Kidney (tissue), 14 donors: ENCODE measurements around the gene CLCN3. TPM values are rescaled to one million over a fixed set of nuclear protein-coding genes. Genes with fewer than 3 reads are reported as not detected.

Source experiments
- DNase-seq, 5 donors: peaks; one replicate each; pipeline ENCODE4 v3.0.0-alpha.2; 2013 to 2020
- FAIRE-seq: peaks from 2 replicates; lab custom pipeline; 2012; peaks lifted over from hg19 to GRCh38; lab: Jason Lieb, UNC
- H3K27ac ChIP-seq, 2 donors: one replicate each; pipeline ENCODE4 v1.7.0; 2013; ENCODE audit warnings: low read depth in 2 of 2, low read length in 2 of 2, inconsistent platforms in 1 of 2
- H3K27me3 ChIP-seq: one replicate; pipeline ENCODE4 v1.7.1; 2013; ENCODE audit warnings: low read length, inconsistent platforms; ENCODE audit not compliant: control insufficient read depth, insufficient read depth
- H3K36me3 ChIP-seq, 3 donors: one replicate each; pipeline versions ENCODE4 v1.7.0 to v1.7.1; 2013; ENCODE audit warnings: low read length in 3 of 3, control low read depth in 1 of 3, inconsistent platforms in 1 of 3; ENCODE audit not compliant: insufficient read depth in 3 of 3, control insufficient read depth in 2 of 3
- H3K4me1 ChIP-seq, 3 donors: one replicate each; pipeline versions ENCODE4 v1.7.0 to v1.7.1; 2013; ENCODE audit warnings: low read length in 3 of 3, inconsistent platforms in 1 of 3, low read depth in 1 of 3; ENCODE audit not compliant: control insufficient read depth in 2 of 3, insufficient read depth in 2 of 3
- H3K4me3 ChIP-seq, 3 donors: one replicate each; pipeline versions ENCODE4 v1.7.0 to v1.8.1; 2013; ENCODE audit warnings: low read length in 3 of 3, control low read depth in 1 of 3, inconsistent platforms in 1 of 3
- H3K9ac ChIP-seq, 3 donors: one replicate each; pipeline versions ENCODE4 v1.7.0 to v1.7.1; 2013; ENCODE audit warnings: low read length in 3 of 3, control low read depth in 1 of 3, inconsistent platforms in 1 of 3
- H3K9me3 ChIP-seq, 3 donors: one replicate each; pipeline versions ENCODE4 v1.7.0 to v1.7.1; 2013; ENCODE audit warnings: low read length in 3 of 3, control low read depth in 1 of 3, inconsistent platforms in 1 of 3; ENCODE audit not compliant: control insufficient read depth in 2 of 3, insufficient read depth in 1 of 3
- intact Hi-C: fragments of 100-400 bp; cut with DNase I; formaldehyde crosslinking; loops from one replicate; pipeline ENCODE4 v1.11.1; 2022
- polyA plus RNA-seq: library from polyadenylated mRNA; stranded (reverse); fragments of 350-450 nt; fragmentation: Illumina TruSeq; extraction: RNeasy Lipid Tissue Mini Kit (QIAGEN cat#74804); gene quantifications from one replicate; pipeline ENCODE4 v1.2.3, GENCODE V29; 2014; ENCODE audit warnings: low read depth, low replicate concordance; ENCODE audit not compliant: insufficient read depth
- total RNA-seq: library from RNA; stranded (reverse); fragmentation: NEBNext Ultra II Directional; extraction: Animal tissue kit (Norgen Biotek cat#: 25700); gene quantifications from one replicate; pipeline ENCODE4 v1.2.1, GENCODE V29; 2021
- TF ChIP-seq, protein P1 (sequence below): IDR thresholded peaks from 3 replicates; pipeline ENCODE4 v1.5.1; 2012; ENCODE audit warnings: mild to moderate bottlenecking, moderate library complexity, borderline replicate concordance; ENCODE audit not compliant: insufficient read depth; ENCODE audit errors: extremely low read depth
- donor health status: control.
- donor health status: control.
- donor health status: control.
- donor health status: control.
- donor health status: control.
- donor health status: DM: yes; HTN: yes; CAD: no.
- donor health status: Normal renal cell carcinoma (clear cell type).

CLCN3 gene
- total and polyA plus RNA-seq, 2 donors from 2014 or later: 16.6 to 70.2 TPM

DNA sequence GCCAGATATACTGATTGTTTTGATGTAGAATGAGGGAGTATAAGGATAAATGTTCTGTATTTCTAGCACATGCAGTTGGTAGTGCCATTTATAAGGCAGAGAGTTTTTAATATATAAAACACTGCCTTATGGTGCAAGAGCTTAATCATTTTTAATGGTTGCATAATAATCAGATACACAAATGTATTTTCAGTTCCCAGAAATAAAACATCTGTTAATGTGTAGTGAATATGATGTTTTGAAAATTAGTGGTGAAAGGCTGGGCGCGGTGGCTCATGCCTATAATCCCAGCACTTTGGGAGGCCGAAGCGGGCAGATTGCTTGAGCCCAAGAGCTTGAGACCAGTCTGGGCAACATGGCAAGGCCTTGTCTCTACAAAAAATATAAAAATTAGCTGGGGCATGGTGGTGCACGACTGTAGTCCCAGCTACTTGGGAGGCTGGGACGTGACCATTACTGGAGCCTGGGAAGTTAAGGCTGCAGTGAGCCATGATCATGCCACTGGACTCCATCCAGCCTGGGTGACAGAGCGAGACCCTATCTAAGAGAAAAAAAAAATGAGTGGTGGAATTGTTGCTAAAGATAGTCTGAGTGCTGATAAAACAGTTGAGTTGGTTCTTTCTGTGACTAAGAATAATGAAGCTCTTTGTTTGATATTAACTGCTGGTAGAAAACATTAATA is 29.3 kb downstream of the CLCN3 start:
- Histone ChIP-seq H3K9me3 (no peaks in the 10 kb centered on the region), H3K4me1 (peaks cover 0 to 10% (median 3%) of the 10 kb centered on the region in 3 donors), H3K27me3 (no peaks in the 10 kb centered on the region), H3K36me3 (no peaks in the 10 kb centered on the region), H3K4me3 (no peak overlapping the region), H3K27ac (no peak overlapping the region), H3K9ac (no peak overlapping the region)
- intact Hi-C loops: no loop called here
- DNase-seq: peak in 2 of 5 donors; percentile 13 to 69
- FAIRE-seq: peak; percentile 72
- TF ChIP-seq, protein P1, sequence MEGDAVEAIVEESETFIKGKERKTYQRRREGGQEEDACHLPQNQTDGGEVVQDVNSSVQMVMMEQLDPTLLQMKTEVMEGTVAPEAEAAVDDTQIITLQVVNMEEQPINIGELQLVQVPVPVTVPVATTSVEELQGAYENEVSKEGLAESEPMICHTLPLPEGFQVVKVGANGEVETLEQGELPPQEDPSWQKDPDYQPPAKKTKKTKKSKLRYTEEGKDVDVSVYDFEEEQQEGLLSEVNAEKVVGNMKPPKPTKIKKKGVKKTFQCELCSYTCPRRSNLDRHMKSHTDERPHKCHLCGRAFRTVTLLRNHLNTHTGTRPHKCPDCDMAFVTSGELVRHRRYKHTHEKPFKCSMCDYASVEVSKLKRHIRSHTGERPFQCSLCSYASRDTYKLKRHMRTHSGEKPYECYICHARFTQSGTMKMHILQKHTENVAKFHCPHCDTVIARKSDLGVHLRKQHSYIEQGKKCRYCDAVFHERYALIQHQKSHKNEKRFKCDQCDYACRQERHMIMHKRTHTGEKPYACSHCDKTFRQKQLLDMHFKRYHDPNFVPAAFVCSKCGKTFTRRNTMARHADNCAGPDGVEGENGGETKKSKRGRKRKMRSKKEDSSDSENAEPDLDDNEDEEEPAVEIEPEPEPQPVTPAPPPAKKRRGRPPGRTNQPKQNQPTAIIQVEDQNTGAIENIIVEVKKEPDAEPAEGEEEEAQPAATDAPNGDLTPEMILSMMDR: no peak

DNA sequence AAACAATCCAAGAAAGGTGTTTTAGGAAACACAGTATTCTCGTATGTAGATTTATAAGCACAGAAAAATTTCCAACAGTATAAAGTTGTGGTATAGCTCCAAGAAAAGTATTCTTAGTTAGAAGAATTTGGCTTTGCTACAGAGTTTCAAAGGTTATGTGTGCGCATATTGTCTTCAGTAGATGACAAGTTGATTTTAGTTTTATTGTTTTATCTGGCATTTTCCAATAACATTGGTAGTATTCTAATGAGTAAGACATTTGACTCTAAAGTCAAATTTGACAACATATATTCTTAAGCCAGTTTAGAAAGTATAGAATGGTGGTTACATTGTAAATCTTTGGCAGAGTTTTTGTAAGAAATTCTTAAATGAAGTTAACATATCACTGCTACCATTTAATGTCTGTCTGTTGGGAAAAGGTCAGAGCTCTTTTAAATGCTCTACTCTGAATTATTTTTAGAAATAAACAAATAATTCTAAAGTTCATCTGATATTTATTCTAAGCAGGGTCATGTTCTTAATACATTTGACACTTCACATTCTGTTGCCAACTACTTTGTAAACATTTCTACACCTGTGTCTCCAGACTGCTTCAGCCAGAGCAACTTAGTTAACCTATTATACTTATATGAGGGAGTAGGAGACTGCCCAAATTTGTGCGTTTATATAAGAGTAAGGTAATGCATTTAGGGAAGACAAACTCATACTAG is 30.0 kb downstream of the CLCN3 start:
- intact Hi-C loops: no loop called here
- FAIRE-seq: no peak
- Histone ChIP-seq H3K9ac (no peak overlapping the region), H3K4me1 (peaks cover 0 to 10% (median 3%) of the 10 kb centered on the region in 3 donors), H3K27me3 (no peaks in the 10 kb centered on the region), H3K27ac (peak overlapping the region in 1 of 2 donors; percentile 14), H3K36me3 (no peaks in the 10 kb centered on the region), H3K4me3 (no peak overlapping the region), H3K9me3 (no peaks in the 10 kb centered on the region)
- DNase-seq: no peak
- TF ChIP-seq, protein P1: no peak

DNA sequence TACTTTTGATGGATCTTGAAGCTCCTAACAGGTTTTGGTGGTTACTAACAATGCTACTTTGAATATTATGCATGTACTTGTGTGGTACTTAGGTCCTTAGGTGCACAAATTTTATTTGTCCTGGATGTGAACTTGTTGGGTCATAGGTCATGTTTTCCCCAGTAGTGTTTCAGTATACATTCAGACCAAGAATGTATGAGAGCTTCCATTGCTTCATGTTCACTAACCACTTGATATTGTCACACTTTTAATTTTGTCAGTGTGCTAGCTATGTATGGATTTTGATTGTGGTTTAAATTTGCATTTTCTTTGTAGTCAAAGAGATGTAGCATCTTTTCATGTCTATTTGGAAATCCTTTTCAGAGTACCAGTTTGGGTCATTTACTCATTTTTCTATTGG is 32.2 kb downstream of the CLCN3 start:
- DNase-seq (no peak), FAIRE-seq (no peak)
- Histone ChIP-seq H3K36me3 (no peaks in the 10 kb centered on the region), H3K9ac (no peak overlapping the region), H3K4me3 (no peak overlapping the region), H3K27ac (no peak overlapping the region), H3K9me3 (no peaks in the 10 kb centered on the region), H3K4me1 (peaks cover 0 to 10% (median 3%) of the 10 kb centered on the region in 3 donors), H3K27me3 (no peaks in the 10 kb centered on the region)
- TF ChIP-seq, protein P1: no peak
- intact Hi-C loops: no loop called here
